A204.1 (cell line): ENCODE results near the gene SAT2.

ENCODE experiments used
- FAIRE-seq: peaks from 2 replicates; lab custom pipeline; 2012; peaks lifted over from hg19 to GRCh38; lab: Jason Lieb, UNC

Gene SAT2

DNA sequence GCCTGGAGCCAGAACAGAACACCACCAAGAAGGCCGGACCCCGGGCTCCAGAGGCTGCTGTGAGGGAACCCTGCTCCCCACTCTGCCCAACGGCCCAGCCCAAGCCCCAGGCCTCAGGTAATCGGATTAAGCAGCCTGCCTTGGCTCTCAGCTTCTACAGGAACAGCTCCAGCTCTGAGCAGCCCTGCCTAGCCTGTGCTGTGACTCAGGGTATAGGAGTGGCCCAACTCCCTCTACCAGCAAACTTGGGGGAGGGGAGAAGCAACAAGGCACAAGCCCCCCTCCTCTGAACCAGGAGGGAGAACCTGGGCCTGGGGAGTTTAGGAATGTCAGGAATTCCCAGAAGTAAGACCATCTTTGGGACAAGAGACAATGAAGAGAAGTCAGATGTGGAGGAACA, 36.9 kb downstream of the SAT2 start:
- no peak for FAIRE-seq

DNA sequence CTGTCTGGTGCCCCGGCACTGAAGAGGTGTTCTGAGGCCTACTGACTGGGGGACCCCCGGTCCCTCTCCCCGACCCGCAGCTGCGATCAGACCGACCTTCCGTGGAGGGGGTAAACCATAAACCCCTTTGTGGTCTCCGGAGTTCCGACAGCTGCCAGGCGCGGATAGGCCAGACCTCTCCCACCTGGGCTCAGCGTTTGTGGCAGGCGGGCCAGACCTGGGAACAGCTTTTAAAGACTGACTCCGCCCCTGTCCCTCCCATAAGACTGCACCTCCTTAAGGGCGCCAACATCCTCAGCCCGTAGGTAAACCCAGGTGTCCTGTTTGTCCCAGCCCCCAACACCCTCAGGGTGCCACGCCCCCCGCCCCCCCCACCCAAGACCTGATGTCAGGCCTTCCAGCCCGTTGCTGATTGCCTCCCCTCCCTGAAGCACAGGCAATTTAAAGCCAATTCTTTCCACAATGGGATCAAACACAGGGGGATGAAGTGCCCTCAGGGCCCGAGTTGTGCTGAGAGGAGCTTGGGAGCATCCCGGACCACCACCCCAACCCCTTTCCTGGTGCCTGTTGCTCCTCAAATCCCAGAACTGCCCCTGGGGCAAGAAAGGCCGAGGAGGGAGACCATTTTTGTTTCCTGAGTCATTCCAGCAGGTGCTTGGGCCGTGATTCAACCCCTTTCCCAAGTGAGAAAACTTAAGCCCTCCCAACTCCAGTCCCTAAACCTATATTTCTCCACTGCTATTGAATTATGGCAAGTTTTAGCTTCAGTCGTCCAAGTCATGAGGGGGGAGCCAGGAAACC, 37.5 kb downstream of the SAT2 start, which contains the start of gene SOX15:
Gene SOX15, minus strand, starts transcription at position 204 of the 801 bp plus-strand sequence. CDS start 418 bp downstream, outside the sequence.
- FAIRE-seq, result no peak

DNA sequence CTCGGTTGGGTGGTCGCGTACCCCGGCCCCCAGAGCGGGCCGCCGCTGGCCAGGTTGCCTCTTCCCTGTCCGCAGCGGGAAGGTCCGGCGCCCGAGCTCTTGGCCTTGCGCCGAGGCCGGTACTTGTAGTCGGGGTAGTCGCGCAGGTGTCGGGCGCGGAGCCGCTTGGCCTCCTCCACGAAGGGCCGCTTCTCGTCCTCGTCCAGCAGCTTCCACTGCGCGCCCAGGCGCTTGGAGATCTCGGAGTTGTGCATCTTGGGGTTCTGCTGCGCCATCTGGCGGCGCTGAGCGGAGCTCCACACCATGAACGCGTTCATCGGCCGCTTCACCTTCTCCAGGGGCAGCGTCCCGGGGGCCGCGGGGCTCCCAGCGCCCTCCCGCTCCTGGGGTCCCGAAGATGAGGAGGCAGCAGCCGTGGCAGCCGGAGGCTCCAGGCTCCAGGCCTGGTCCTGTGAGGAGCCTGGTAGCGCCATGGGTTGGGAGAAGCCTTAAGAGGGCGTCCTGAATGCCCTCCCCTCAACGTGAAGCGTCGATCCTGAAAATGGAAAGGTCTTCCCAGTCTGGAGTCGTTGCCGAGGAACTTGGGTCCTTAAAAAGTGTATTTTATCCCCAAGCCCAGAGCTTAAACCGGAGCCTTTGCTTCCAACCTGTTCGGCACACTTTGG, 38.3 kb downstream of the SAT2 start:
- no peak for FAIRE-seq

DNA sequence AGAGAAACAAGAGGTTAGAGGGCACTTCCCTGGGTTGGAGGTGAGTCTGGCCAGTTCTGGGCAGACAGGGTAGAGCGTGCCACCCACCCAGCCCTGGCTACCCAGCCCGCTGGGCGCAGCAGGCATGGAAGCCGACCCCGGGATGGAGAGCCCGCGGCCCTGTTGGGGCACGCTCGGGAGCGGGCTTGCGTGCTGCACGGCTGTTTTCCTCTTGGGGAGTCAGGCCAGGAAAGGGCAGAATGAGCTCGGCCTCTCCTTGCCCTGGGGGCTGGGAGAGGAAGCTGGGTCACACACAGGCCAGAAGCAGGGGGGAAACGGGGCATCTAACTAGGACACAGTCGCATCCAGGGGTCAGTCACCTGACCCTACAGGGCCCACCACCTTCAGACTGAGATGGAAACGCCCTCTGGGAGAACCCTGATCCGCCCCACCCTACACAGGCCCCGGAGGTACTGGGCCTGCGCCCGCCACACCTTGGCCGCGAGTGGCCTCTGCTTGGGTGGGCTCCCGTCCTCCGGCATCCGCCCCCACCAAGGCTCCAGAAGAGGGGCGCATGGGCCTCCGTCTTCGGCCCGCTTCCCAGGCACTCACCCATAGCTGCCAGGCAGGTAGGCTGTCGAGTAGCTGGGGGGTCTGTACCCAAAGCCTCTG, 38.9 kb downstream of the SAT2 start:
- FAIRE-seq, result no peak

DNA sequence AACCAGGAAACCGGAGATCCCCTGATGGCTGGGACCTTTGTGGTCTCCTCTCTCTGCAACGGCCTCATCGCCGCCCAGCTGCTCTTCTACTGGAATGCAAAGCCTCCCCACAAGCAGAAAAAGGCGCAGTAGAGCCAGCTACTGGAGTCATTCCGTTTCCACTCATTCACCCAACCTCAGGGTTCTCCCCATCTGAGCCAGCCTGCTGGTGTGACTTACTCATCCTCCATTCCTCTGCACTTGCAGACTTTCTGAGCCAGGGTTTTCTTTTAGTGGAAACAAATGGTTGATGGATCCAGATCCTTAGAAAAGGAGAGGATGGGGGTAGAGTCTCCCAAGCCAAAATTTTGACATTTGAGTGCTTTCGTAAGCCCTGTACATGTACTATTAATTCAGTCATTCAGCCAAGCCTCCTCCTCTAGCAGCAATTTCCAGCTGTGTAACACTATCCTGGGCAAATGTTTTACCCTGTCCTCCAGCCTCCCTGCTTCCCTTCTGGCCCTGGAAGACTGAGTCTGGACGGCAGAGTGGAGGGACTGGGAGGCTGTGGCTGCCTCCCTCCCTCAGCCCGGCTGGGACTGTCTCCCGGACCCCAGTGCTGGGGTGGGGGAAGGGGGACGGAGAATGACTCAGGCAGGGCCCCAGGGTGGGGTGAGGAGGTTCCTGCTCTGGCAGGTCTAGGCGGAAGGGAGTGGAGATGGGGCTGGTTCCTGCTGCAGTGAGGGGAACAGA, 40.0 kb downstream of the SAT2 start:
- no peak for FAIRE-seq

DNA sequence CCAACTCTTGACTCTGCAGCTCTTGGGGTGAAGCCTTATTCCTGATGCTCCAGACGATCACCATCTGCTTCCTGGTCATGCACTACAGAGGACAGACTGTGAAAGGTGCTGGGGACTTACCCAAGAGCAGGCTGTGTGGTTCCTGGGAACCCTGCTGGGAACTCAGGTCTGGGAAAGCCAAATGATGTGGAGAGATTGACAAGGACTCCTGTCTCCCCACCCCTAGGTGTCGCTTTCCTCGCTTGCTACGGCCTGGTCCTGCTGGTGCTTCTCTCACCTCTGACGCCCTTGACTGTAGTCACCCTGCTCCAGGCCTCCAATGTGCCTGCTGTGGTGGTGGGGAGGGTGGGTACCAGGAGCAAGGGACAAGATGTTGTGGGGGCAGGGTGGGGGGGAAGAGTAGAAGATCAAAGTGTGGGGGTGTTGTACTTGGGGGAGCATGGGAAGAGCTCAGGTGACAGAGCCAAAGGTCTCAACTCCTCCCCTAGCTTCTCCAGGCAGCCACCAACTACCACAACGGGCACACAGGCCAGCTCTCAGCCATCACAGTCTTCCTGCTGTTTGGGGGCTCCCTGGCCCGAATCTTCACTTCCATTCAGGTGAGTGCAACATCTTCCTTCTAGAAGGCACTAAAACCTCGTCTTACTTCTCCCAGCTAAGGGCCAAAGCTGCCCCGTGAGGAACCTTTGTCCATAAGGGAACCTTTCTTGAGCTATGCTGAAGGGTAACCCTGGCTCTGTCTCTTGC, 40.8 kb downstream of the SAT2 start:
- no peak for FAIRE-seq

DNA sequence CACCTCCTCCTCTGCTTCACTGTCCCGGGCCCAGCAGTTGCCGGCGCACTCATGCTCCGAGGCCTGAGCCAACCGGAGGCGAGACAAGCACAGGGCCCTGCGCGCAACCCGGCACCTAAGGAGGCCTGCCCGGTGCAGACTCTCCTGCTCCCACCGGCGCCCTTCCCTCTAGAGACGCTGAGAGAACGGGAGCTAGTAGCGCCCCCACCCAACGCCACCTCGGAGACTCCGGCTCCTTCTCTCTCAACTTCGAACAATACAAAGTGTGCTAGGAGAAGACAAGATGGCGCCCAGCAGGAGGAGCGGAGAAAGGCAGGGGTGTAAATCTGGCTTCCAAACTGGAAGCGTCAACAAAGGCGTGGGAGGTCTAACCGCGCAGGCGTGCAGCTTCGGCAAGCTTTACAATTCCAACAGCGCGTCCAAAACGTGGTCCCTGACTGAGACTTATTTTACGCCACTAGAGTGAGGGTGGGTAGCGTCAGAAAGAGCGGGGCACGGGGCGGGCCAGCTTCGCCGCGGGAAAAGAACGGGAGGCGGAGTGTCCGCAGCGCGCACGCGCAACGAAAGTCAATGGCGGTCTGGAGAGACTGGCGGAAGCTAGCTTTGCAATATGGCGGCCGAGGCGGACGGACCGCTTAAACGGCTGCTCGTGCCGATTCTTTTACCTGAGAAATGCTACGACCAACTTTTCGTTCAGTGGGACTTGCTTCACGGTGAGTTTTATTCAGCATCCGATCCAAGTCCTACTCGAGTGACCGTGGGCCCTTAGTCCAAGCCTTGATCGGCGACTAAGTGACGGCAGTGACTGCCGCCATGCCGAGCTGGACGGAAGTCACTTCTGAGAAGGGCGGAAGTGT, 44.1 kb downstream of the SAT2 start, which contains the start of gene MPDU1:
Gene MPDU1, plus strand, starts transcription at position 600 of the 857 bp plus-strand sequence. Its CDS starts 11 bp downstream, at position 611.
- FAIRE-seq, result peak; percentile 94

DNA sequence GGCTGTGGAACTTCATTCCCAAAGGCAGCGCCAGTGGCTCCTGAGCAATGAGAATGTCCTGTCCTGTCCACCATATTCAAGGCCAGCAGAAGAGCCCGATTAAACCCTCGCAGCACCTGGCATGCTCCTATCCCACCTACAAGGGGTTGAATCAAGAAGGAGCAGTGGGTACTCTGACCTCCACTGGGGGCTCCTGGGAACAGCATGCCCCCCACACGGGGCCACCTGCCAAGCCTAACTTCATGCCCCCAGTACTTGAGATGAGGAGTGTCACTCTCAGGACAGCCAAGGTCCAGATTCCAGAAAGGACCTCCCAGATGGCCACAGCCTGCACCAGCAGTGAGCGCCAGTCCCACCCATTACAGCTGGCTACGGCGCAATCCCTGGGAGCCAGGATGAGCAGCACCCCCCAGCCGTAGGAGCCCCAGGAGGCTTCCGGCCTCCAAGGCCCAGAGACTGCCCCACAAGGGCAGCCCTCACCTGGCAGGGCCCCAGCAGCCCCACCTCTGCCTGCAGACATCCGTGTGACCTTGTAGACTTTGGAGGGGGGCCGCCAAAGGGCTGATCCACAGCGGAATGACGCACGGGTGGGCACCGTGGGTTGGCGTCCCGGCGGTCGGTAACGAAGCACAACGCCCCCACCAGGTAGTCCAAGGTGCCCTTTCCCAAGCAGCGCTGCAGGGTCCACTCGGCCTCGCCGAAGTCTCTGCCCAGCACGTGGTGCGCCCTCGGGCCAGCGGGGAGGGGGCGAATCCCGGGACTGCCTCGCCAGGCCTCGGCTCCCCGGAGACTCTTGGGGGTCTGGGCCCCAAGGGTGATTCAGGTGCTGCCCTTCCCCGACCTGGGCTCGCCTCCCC, 45.0 kb downstream of the SAT2 start:
- no peak for FAIRE-seq

DNA sequence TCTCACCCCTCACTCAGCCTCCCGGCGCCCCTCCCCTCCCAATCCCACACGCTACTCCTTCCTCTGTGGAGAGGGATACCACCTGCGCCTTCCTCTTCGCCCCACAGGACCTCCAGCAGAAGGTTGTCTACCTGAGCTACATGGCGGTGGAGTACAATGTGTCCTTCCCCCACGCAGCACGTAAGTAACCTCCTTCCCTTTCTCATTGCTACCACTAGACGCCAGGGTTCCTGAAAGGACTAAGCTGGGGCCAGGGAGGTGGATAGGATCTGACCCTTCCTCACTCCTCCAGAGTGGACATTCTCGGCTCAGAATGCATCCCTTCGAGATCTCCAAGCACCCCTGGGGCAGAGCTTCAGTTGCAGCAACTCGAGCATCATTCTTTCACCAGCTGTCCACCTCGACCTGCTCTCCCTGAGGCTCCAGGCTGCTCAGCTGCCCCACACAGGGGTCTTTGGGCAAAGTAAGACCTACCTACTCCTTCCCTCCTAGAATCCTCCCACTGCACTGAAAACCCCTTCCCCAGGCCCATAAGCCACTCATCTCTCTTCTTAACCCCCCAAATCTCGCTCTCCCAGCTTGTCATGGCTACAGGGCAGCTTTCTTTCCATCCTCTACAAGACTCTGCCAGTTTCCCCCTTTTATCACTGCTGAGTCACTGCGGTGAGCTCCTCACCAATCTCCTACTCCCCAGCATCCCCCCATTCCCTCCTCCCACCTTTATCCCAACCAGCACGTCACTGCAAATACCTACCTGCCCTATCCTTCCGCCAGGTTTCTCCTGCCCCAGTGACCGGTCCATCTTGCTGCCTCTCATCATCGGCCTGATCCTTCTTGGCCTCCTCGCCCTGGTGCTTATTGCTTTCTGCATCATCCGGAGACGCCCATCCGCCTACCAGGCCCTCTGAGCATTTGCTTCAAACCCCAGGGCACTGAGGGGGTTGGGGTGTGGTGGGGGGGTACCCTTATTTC, 46.7 kb downstream of the SAT2 start:
- no peak for FAIRE-seq

DNA sequence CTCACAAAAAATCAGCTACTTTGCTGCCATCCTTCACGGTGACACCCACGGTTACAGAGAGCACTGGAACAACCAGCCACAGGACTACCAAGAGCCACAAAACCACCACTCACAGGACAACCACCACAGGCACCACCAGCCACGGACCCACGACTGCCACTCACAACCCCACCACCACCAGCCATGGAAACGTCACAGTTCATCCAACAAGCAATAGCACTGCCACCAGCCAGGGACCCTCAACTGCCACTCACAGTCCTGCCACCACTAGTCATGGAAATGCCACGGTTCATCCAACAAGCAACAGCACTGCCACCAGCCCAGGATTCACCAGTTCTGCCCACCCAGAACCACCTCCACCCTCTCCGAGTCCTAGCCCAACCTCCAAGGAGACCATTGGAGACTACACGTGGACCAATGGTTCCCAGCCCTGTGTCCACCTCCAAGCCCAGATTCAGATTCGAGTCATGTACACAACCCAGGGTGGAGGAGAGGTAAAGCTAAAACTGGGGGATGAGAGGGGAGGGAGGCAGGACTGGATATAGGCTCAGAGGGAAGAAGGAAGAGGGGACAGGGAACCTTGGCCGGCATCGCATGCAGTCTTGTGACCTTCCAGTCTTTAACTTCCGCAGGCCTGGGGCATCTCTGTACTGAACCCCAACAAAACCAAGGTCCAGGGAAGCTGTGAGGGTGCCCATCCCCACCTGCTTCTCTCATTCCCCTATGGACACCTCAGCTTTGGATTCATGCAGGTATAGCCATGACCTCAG, 47.6 kb downstream of the SAT2 start:
- FAIRE-seq, result no peak

DNA sequence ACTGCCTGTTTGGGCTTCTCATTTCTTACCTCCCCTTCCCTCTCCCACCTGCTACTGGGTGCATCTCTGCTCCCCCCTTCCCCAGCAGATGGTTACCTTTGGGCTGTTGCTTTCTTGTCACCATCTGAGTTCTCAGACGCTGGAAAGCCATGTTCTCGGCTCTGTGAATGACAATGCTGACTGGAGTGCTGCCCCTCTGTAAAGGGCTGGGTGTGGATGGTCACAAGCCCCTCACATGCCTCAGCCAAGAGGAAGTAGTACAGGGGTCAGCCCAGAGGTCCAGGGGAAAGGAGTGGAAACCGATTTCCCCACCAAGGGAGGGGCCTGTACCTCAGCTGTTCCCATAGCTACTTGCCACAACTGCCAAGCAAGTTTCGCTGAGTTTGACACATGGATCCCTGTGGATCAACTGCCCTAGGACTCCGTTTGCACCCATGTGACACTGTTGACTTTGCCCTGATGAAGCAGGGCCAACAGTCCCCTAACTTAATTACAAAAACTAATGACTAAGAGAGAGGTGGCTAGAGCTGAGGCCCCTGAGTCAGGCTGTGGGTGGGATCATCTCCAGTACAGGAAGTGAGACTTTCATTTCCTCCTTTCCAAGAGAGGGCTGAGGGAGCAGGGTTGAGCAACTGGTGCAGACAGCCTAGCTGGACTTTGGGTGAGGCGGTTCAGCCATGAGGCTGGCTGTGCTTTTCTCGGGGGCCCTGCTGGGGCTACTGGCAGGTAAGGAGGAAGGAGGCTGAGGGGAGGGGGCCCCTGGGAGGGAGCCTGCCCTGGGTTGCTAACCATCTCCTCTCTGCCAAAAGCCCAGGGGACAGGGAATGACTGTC, 48.4 kb downstream of the SAT2 start, which contains the start of gene CD68:
Gene CD68, plus strand, starts transcription at position 638 of the 833 bp plus-strand sequence. Its CDS starts 40 bp downstream, at position 678.
- no peak for FAIRE-seq

DNA sequence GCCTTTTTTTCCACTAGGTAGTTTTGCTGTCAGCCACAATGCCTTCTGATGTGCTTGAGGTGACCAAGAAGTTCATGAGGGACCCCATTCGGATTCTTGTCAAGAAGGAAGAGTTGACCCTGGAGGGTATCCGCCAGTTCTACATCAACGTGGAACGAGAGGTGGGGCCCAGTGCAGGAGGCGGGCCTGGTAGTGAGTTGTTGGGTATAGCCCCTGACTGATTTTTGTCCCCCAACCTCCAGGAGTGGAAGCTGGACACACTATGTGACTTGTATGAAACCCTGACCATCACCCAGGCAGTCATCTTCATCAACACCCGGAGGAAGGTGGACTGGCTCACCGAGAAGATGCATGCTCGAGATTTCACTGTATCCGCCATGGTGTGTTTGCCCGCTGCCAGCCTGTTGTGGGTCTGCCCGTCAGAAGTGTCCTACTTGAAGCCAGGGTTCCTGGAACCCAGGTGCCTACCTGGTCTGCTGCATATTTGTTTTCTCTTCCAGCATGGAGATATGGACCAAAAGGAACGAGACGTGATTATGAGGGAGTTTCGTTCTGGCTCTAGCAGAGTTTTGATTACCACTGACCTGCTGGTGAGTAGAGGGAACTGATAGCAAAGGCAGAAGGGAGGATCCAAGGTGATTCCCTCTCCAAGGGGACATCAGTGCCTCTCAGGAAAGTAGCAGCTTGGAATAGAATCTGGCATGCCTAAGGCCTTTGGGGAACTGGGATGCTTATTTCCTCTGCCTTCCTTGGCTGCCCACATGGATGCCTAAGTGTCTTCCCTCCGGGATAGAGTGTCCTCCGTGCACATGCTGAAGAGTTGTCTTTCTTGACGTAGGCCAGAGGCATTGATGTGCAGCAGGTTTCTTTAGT, 50.1 kb downstream of the SAT2 start:
- FAIRE-seq, result no peak

DNA sequence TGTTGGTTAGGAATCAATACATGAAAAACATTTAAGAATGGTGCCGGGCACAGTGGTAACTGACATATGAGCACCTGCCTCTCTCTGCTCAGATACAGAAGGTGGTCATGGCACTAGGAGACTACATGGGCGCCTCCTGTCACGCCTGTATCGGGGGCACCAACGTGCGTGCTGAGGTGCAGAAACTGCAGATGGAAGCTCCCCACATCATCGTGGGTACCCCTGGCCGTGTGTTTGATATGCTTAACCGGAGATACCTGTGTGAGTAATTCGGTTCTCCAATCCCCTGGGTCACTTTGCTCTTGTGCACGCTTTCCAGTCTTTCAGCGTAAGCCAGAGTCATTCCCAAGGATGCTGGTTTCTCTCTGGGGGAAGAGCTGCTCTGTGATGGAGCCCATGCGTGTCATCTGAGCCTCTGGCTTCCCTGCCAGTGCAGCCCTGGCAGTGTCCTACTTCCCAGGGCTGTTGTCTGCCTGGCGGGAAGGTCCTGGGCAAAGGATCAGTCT, 51.1 kb downstream of the SAT2 start:
- no peak for FAIRE-seq
